DMS114 treated with DMSO at 0.1 percent for 48 hours (cell line): ENCODE measurements around the gene STK31.
A peak's percentile ranks its signal among the peaks of the same experiment; 100 is the strongest.
"Not testable (repeated sequence)": the region's sequence is repeated elsewhere in the genome, so short reads cannot be mapped to it uniquely, and the experiment has no call there.

Experiments
- DNase-seq: peaks from one replicate; lab custom pipeline; 2025; ENCODE audit not compliant: unreplicated experiment; lab: John Stamatoyannopoulos, UW

The STK31 gene

DNA sequence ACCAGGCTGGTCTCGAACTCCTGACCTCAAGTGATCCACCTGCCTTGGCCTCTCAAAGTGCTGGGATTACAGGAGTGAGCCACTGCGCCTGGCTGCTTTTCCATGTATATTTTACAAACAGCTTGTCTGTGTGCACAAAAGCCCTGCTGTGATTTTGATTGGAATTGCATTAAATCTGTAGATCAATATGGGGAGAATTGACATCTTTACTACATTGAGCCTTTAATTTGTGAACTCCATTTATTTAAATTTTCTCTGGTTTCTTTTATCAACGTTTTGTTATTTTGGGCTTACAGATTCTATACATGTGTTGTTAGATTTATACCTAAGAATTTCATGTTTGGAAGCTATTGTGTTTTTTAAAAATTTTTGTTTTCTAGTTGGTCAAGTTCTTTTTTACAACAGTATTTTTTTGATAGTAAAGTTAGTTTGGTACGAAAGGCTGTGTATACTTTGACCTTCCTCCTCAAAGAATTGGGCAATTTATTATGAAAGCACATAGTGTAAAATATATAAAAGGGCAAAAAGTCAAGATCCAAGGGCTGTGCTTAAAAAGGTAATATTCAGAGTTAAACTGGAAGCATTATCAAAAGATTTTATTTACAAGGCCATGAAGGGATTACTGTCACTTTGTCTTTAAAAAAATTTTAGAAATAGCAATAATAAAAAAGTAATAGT, 92.8 kb downstream of the STK31 start:
- DNase-seq: no peak

- no peak for DNase-seq
These were observed 94.7 kb downstream of the STK31 start for GRCh38 chr7:23804707-23805106.

DNA sequence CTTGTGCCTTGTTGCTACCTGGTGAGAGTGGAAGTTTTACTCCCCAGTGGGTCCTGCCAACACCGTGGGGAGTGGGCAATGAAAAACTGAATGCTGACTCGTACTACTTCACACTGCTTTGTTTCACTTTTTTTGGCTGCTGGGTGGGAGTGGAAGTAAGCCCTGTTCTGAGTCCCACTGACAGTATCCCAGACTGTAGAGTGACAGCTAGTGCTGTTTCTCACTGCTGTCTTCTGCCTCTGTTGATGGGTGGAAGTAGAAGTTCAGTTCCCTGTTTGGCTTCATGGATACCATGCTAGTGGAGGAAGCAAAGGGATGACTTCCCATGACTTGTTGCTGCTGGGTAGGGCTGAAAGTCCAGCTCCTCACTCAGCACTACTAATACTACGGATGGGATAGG, 98.4 kb downstream of the STK31 start:
- DNase-seq: no peak

GRCh38 chr7:23810099-23810498, 100.1 kb downstream of the STK31 start:
- no peak for DNase-seq

DNA sequence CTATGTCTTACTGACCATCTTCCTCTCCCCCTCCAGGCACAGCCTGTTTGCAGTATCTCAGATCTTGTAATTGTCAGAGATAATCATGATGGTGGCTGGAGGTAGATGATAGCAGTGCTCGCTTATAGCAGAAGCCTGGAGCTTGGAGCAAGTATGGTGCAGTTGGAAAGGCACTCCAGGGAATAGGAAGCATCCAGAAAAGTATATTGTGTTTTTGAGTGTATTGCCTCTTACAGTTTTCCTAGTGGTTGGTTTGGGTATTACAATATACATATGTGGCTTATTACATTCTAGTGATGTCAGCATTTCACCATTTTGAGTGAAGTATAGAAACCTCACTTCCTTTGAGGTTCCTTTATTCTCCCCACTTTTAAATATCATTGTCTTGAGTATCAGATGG, 101.5 kb downstream of the STK31 start:
- no peak for DNase-seq

DNA sequence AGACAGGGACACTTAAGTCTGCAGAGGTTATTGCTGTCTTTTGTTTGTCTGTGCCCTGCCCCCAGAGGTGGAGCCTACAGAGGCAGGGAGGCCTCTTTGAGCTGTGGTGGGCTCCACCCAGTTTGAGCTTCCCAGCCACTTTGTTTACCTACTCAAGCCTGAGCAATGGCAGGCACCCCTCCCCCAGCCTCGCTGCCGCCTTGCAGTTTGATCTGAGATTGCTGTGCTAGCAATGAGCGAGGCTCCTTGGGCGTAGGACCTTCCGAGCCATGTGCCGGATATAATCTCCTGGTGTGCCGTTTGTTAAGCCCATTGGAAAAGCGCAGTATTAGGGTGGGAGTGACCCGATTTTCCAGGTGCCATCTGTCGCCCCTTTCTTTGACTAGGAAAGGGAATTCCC, 118.1 kb downstream of the STK31 start:
- not testable (repeated sequence) for DNase-seq

DNA sequence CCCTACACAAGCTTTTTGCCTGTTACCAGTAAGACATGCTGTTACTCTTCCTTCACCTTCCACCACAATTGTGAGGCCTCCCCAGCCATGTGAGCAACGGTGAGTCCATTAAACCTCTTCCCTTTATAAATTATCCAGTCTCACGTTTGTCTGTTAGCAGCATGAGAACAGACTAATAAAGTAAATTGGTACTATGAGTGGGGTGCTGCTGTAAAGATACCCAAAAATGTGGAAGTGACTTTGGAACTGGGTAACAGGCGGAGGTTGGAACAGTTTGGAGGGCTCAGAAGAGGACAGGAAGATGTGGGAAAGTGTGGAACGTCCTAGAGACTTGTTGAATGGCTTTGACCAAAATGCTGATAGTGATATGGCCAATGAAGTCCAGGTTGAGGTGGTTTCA, 122.7 kb downstream of the STK31 start:
- not testable (repeated sequence) for DNase-seq

DNA sequence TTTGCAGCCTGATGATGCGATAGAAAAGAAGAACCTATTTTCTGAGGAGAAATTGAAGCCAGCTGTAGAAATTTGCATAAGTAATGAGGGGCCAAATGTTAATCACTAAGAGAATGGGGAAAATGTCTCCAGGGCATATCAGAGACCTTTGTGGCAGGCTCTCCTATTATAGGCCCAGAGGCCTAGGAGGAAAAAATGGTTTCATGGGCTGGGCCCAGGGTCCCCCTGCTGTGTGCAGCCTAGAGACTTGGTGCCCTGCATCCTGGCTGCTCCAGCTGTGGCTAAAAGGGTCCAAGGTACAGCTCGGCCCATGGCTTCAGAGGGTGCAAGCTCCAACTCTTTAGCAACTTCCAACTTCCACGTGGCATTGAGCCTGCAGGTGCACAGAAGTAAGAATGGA, 123.4 kb downstream of the STK31 start:
- no peak for DNase-seq

DNA sequence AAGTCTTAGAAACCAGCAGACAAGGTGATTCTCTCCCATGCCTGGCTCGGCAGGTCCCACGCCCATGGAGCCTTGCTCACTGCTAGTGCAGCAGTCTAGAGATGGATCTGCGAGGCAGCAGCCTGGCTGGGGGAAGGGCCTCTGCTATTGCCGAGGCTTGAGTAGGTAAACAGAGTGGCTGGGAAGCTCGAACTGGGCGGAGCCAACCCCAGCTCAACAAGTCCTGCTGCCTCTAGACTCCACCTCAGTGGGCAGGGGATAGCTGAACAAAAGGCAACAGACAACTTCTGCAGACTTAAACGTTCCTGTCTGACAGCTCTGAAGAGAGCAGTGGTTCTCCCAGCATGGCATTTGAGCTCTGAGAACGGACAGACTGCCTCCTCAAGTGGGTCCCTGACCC, 134.8 kb downstream of the STK31 start:
- not testable (repeated sequence) for DNase-seq

- DNase-seq: no peak
These were observed 142.1 kb downstream of the STK31 start for GRCh38 chr7:23852135-23852534.

DNA sequence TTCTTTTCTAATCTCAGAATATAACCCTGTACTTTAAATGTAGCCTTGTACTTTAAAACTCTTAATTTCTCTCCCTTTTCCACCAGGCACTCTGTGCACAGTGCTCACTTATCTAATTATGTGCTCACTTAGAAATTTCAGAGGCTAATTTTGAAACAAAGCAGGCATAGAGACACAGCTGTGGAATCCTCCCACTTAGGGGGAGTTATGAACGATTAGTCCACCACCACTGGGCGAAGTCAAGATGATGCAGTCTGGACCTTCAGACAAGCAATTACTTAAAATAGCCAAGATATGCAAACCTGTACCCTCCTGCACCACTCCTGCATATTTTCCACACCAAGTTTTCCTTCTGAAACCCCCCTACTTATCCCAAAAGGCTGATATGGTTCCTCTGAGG, 143.0 kb downstream of the STK31 start:
- DNase-seq: no peak

GRCh38 chr7:23863209-23863787, 153.3 kb downstream of the STK31 start:
- DNase-seq: peak; percentile 37

DNA sequence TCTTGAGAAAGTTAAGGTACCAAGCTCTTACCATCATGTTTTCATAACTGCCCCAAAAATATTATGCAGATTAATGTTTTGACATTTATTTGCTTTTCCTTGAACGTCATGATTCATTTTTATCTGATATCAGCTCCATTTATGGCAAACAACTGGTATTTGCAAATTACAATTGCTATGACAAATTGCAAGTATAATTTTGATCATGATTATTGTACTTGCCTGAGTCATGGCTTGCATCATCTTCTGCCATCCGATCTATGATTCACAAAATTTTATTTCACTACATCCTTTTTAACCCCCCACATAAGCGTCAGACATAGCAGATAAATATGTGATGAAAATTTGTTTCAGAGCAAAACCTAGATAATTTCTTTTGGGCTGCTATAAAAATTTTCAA, 155.0 kb downstream of the STK31 start:
- DNase-seq: no peak

- DNase-seq: no peak
These were observed 163.3 kb downstream of the STK31 start for GRCh38 chr7:23873306-23873705.

GRCh38 chr7:23876526-23876925, 166.5 kb downstream of the STK31 start:
- DNase-seq: not testable (repeated sequence)
